ENCODE results near the gene XKR8. TPM values are rescaled to one million over a fixed set of nuclear protein-coding genes. Genes with fewer than 3 reads are reported as not detected.

Gene XKR8
- total and polyA plus RNA-seq, 10 of the 15 experiments (the other 5 are each of a cell fraction or from before 2014, with no cell fraction given) = 0.80 to 3.7 (median 2.6) TPM

DNA sequence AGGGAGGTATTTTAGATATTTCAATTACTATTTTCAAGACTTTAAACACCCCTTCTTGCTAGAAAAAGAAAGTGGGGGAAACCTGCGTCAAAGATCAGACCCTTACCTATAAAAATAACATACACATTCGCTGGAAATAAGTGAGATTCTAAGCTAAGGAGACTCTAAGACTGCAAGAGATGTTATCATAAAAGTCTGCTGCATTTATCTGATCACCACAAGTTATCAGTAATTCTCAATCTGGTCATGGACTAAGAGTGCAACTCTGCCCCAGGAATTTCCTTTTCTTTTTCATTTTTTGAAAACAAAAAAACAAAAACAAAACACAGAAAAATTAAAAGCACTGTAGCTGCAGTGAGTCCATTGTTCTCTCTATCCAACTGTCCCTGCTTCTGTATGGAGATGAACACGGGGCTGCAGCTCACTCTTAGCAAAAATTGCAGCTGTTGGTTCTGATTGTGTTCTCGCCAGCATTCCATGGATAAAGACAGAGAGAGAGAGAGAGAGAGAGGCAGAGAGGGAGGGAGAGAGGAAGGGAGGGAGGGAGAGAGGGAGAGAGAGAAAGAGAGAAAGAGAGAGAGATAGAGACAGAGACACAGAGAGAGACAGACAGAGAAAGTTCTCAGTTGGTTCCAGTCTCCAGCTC, 14.1 kb downstream of the XKR8 start:
- RAD21 ChIA-PET (ENCODE audit: unreplicated experiment) = interaction anchor here (0.8 to 2.1 kb wide), 5 partner anchors 14 to 248 kb away, joined by 3 to 9 read pairs (median 3); partner anchors contain the start of genes FAM76A, SMPDL3B and XKR8
- no peak for ATAC-seq
- SMC1A ChIA-PET (ENCODE audit: uncharacterized antibody, unreplicated experiment) = interaction anchor here (0.8 to 1.9 kb wide), 7 partner anchors 11 to 118 kb away, joined by 3 to 7 read pairs (median 4); partner anchors contain the start of gene XKR8
- H3K27me3 ChIP-seq (replicated peaks in 1 of 2; ENCODE audit: control insufficient read depth in 2 of 2, insufficient read depth in 2 of 2, low read length in 1 of 2) = no peaks in the 10 kb centered on the region
- DNase-seq (ENCODE audit: low read depth, low spot score) = no peak
- in situ Hi-C loops (cut with MboI) (no loop called here), intact Hi-C loops (cut with micrococcal nuclease; ENCODE audit: unreplicated experiment) (no loop called here)
- no peak overlapping the region for H3K4me3 ChIP-seq
- no peak for FAIRE-seq
- BruUV-seq (replicated peaks) = no TSS peak
- H3K79me2 ChIP-seq (ENCODE audit: control insufficient read depth, insufficient read depth, low read length) = no peaks in the 10 kb centered on the region
- CTCF ChIA-PET = interaction anchor here (1.0 to 1.8 kb wide), 5 partner anchors 33 to 235 kb away, joined by 3 to 5 read pairs (median 4); partner anchors contain the start of gene STX12
- H3K9ac ChIP-seq (ENCODE audit: control insufficient read depth, insufficient read depth, low read length) = no peak overlapping the region
- no peaks in the 10 kb centered on the region for H4K20me1 ChIP-seq (ENCODE audit: control insufficient read depth, insufficient read depth)
- POLR2A ChIA-PET = interaction anchor here (0.6 kb wide), 2 partner anchors 16 to 192 kb away, joined by 3 read pairs; no protein-coding TSS in a partner anchor
- TF ChIP-seq, protein P1, sequence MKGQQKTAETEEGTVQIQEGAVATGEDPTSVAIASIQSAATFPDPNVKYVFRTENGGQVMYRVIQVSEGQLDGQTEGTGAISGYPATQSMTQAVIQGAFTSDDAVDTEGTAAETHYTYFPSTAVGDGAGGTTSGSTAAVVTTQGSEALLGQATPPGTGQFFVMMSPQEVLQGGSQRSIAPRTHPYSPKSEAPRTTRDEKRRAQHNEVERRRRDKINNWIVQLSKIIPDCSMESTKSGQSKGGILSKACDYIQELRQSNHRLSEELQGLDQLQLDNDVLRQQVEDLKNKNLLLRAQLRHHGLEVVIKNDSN (IDR thresholded peaks at IDR 0.05; ENCODE audit: borderline replicate concordance, extremely low read length, insufficient read depth, low read depth, low read length) = no peak
- no peak for TF ChIP-seq PAX5 (IDR thresholded peaks at IDR 0.05; ENCODE audit: borderline replicate concordance, low read depth, low read length)
- TF ChIP-seq HCFC1 (IDR thresholded peaks at IDR 0.05; ENCODE audit: low read length) = no peak
- no peak for TF ChIP-seq IRF4 (IDR thresholded peaks at IDR 0.05; ENCODE audit: low read depth, low read length)
- no peak for TF ChIP-seq RELA (IDR thresholded peaks at IDR 0.05; ENCODE audit: borderline replicate concordance, partially characterized antibody)
- TF ChIP-seq, protein P2, sequence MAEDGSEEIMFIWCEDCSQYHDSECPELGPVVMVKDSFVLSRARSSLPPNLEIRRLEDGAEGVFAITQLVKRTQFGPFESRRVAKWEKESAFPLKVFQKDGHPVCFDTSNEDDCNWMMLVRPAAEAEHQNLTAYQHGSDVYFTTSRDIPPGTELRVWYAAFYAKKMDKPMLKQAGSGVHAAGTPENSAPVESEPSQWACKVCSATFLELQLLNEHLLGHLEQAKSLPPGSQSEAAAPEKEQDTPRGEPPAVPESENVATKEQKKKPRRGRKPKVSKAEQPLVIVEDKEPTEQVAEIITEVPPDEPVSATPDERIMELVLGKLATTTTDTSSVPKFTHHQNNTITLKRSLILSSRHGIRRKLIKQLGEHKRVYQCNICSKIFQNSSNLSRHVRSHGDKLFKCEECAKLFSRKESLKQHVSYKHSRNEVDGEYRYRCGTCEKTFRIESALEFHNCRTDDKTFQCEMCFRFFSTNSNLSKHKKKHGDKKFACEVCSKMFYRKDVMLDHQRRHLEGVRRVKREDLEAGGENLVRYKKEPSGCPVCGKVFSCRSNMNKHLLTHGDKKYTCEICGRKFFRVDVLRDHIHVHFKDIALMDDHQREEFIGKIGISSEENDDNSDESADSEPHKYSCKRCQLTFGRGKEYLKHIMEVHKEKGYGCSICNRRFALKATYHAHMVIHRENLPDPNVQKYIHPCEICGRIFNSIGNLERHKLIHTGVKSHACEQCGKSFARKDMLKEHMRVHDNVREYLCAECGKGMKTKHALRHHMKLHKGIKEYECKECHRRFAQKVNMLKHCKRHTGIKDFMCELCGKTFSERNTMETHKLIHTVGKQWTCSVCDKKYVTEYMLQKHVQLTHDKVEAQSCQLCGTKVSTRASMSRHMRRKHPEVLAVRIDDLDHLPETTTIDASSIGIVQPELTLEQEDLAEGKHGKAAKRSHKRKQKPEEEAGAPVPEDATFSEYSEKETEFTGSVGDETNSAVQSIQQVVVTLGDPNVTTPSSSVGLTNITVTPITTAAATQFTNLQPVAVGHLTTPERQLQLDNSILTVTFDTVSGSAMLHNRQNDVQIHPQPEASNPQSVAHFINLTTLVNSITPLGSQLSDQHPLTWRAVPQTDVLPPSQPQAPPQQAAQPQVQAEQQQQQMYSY (CRISPR knock-in tag; IDR thresholded peaks at IDR 0.05) = no peak
- no peak for TF ChIP-seq NR2C2 (IDR thresholded peaks at IDR 0.05; ENCODE audit: borderline replicate concordance, control insufficient read depth, insufficient read length, low read depth)
- TF ChIP-seq YY1 (IDR thresholded peaks at IDR 0.05; ENCODE audit: low read depth, low read length) = no peak
- no peak for TF ChIP-seq TARDBP (IDR thresholded peaks at IDR 0.05; ENCODE audit: borderline replicate concordance)
- no peak for TF ChIP-seq YBX1 (IDR thresholded peaks at IDR 0.05)
- no peak for TF ChIP-seq TBL1XR1 (IDR thresholded peaks at IDR 0.05; ENCODE audit: low read depth, low read length)
- TF ChIP-seq ETV6 (conservative IDR thresholded peaks at IDR 0.05 in 1 of 2, IDR thresholded peaks at IDR 0.05 in 1 of 2; ENCODE audit: borderline replicate concordance in 1 of 2, low read depth in 1 of 2) = no peak
- TF ChIP-seq, protein P3, sequence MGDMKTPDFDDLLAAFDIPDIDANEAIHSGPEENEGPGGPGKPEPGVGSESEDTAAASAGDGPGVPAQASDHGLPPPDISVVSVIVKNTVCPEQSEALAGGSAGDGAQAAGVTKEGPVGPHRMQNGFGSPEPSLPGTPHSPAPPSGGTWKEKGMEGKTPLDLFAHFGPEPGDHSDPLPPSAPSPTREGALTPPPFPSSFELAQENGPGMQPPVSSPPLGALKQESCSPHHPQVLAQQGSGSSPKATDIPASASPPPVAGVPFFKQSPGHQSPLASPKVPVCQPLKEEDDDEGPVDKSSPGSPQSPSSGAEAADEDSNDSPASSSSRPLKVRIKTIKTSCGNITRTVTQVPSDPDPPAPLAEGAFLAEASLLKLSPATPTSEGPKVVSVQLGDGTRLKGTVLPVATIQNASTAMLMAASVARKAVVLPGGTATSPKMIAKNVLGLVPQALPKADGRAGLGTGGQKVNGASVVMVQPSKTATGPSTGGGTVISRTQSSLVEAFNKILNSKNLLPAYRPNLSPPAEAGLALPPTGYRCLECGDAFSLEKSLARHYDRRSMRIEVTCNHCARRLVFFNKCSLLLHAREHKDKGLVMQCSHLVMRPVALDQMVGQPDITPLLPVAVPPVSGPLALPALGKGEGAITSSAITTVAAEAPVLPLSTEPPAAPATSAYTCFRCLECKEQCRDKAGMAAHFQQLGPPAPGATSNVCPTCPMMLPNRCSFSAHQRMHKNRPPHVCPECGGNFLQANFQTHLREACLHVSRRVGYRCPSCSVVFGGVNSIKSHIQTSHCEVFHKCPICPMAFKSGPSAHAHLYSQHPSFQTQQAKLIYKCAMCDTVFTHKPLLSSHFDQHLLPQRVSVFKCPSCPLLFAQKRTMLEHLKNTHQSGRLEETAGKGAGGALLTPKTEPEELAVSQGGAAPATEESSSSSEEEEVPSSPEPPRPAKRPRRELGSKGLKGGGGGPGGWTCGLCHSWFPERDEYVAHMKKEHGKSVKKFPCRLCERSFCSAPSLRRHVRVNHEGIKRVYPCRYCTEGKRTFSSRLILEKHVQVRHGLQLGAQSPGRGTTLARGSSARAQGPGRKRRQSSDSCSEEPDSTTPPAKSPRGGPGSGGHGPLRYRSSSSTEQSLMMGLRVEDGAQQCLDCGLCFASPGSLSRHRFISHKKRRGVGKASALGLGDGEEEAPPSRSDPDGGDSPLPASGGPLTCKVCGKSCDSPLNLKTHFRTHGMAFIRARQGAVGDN (IDR thresholded peaks at IDR 0.05) = no peak
- H3K4me1 ChIP-seq (ENCODE audit: control insufficient read depth, insufficient read depth, low read length) = no peaks in the 10 kb centered on the region
- no peak overlapping the region for H3K4me2 ChIP-seq (ENCODE audit: control insufficient read depth, insufficient read depth)
- no peaks in the 10 kb centered on the region for H3K9me3 ChIP-seq (replicated peaks; ENCODE audit: control insufficient read depth, insufficient read depth, low read length)
- WGBS (ENCODE audit: insufficient coverage, insufficient replicate concordance, low lambda C conversion rate, missing lambda C conversion rate) = 97% methylated on average over 4 of the region's 4 CpGs
- H3K27ac ChIP-seq (ENCODE audit: control insufficient read depth, insufficient read depth) = no peak overlapping the region
- peaks cover 4 to 9% of the 10 kb centered on the region in 2 experiments; a peak in 3 of 4 replicates for H3K36me3 ChIP-seq (ENCODE audit: control insufficient read depth in 2 of 2, insufficient read depth in 2 of 2, low read length in 1 of 2)
- no peak overlapping the region for H2AFZ ChIP-seq (ENCODE audit: control insufficient read depth, low read depth, low read length)

Data from GM12878 (cell line).